ENCODE data around the gene ADA. TPM values are rescaled to one million over a fixed set of nuclear protein-coding genes. Genes with fewer than 3 reads are reported as not detected.
"Not testable (repeated sequence)": the region's sequence is repeated elsewhere in the genome, so short reads cannot be mapped to it uniquely, and the experiment has no call there.

The ADA gene
- polyA plus RNA-seq, 1 donor = 6.0 TPM

DNA sequence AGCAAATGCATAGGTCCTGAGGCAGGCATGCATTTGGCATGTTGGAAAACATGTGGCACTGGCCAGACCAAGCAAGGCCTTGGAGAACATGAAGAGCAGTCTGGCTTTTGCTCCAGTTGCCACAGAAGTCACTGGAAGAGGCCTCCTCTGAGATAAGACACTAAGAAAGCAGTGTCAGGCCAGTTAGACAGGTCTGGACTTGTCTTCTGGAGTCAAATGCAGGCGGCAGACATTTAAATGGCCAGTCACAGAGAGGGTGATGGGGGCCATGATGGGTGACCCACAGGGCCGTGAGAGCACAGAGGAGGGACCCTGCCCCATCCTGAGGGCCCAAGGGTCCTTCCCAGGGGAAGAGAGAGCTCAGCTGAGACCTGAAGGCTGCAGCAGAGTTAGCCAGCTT, 26.7 kb upstream of the ADA start:
- no peak for DNase-seq

DNA sequence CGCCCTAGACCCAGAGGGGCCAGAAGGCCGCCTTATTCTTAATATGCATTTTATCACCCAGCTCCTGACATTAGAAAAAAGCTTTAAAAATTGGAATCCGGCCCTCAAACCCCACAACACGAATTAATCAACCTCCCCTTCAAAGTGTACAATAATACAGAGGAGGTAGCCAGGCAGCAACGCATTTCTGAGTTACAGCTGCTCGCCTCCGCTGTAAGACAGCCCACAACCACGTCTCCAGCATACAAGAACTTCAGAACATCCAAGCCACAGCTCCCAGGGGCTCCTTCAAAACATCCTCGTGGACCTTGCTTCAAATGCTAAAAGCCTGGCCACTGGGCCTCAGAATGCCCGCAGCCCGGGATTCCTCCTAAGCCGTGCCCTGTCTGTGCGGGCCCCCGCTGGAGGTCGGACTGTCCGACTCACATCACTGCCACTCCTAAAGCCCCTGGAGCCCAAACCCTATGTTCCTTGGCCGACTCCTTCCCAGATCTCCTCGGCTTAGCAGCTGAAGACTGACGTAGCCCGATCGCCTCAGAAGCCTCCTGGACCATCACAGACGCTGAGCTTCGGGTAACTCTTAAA, 20.9 kb upstream of the ADA start:
- not testable (repeated sequence) for DNase-seq

DNA sequence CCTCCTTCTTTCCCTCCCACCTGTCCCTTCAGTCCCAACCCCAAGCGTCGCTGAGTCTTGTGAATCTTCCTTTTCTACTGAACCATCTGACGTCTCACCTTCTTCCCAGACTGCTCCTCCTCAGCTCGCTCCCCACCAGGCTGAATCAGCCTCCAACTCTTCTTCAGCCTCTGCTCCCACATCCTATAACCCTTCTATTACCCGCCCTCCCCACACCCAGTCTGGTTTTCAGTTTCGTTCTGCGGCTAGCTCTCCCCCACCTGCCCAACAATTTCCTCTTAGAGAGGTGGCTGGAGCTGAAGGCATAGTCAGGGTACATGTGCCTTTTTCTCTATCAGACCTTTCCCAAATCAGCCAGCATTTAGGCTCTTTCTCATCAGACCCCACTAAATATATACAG, 20.0 kb upstream of the ADA start:
- DNase-seq = not testable (repeated sequence)

DNA sequence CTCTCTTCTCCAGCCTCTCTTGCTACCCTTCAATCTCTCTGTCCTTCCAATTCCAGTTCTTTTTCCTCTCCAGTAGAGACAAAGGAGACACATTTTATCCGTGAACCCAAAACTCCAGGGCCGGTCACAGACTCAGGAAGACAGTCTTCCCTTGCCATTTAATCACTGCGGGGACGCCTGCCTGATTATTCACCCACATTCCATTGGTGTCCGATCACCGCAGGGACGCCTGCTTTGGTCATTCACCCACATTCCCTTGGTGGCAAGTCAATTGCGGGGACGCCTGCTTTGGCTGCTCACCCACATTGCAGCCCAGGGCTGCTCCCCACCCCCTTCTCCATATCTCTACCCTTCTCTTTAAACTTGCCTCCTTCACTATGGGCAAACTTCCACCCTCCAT, 19.4 kb upstream of the ADA start:
- DNase-seq = not testable (repeated sequence)

DNA sequence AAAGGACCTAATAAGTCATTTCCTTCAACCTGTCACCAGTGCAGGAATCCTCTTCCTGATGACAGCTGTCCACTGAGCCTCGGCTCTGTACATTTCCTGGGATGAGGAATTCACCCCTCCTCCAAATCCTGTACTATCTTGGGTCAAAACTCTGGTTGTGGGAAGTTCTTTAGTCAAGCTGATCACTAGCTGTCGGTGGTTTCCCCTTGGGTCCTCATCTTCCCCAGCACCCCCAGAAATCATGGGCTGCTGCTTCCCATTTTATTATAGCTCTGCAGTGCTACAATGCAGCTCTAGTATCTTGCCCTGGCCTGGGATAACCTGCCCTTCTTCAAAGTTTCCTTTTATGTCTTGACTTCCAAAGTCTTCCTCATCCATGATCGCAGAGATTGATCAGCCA, 14.6 kb upstream of the ADA start:
- DNase-seq = no peak

DNA sequence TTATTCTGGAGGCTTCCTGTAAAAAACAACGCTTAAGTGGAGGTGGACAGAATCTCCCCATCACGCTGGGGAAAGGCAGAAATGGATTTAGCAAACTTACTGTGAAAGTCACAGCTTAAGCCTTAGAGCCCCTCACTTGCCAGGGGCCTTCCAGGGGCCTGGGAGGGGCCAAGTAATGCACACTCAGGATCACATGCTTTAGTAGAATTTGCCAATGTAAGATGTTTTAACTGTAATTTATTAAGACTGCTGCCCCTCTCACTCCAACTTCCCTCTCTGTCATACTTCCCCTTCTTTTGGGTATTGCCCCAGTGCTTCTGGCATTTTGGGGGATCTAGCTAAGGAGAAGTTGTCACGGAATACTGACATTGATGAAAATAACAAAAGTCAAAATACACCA, 12.6 kb upstream of the ADA start:
- no peak for DNase-seq

DNA sequence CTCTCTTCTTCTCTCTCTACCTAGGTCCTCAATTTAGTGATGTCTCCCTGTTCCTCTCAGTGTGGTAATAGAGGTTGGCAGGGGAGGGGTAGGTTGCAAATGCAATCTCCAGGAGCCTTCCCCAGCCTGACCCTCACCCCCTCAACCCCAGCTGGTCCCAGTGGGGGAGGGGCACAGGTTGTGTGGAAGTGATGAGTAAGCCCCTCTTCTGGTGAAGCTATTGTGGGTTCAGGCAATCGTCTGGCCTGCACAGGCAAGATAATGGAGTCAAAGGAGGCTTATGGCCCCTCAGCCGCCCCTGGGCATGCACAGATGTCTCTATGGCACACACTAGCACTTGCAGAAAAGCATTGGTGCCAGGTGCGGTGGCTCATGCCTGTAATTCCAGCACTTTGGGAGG, 10.8 kb upstream of the ADA start:
- no peak for DNase-seq

DNA sequence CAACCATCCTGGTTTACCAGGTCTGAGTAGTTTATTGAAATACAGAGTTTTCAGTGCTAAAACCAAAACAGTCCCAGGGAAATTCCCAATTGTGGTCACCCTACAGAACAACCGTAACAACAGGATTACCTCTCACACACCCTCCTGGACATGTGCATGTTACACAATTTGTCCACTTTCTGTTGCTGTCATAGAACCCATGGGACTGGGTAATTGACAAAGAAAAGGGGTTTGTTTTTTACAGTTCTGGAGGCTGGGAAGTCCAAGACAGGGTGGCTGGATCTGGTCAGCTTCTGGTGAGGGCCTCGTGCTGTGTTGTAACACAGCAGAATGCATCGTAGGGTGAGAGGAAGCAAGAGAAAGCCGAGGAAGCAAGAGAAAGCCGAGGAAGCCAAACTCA, 9.1 kb upstream of the ADA start:
- no peak for DNase-seq

DNA sequence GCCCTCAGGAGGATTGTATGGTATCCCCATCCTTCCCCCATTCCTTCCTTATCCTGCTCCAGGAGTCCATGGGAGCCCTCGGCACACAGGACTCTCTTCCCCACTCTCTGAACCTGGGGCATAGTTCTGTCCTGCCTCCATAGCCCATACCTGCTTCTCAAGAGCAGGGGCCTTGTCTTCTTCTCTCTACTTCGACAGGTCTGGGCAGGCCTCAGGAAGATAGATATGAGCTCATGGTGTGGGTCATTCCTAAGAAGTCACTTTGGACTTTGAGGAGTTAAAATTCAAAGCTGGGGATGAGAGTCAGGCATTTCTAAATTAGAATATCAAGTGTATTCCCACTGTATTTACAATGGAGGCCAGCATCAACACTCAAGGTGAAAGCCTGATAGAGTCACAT, 8.4 kb upstream of the ADA start:
- no peak for DNase-seq

DNA sequence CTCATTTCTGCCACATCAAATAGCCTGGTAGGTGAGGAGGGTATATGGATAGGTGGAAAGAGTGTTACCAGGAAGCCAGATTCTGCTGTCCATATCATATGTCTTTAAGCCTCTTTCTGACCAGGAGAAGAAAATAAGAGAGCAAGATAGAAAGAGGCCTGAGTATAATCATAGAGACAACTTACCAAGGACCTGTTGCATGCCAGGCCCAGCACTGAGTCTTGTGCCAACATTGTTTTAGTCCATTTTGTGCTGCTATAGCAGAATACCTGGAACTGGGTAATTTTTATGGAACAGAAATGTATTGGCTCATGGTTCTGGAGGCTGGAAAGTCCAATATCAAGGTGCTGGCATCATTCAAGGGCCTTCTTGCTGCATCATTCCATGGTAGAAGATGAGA, 7.3 kb upstream of the ADA start:
- DNase-seq = no peak

DNA sequence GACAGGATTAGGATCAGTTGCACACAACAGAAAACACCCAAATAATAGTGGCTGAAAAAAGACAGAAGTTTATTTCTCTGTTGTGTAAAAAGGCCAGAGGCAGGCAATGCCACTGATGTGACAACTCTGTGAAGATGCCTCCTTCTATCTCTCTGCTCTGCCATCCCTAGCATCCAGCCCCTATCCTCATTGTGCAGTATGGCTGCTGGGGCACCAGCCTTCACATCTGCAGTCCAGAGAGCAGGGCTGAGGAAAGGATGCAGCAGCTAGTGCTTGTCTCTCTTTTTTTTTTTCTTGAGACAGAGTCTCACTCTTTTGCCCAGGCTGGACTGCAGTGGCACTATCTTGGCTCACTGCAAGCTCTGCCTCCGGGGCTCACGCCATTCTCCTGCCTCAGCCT, 6.4 kb upstream of the ADA start:
- DNase-seq = no peak

DNA sequence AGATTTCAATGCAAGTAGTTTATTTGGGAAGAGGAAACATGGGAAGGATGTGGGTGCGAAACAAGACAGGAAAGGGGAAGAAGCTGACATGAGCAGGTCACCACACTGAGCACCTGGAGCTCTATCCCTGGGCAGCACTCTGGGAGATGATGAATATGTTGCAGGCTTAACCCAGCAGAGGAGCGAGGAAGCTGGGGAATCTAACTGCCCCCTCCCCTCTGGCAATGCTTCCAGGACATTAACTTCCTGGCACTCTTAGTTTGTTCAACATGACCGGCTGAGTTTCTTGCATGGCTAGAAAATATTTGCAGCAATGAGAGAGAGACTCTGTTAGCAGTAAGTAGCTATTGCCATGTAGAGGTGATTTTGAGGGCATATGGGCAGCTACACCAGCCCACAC, 4.9 kb upstream of the ADA start:
- DNase-seq = no peak

DNA sequence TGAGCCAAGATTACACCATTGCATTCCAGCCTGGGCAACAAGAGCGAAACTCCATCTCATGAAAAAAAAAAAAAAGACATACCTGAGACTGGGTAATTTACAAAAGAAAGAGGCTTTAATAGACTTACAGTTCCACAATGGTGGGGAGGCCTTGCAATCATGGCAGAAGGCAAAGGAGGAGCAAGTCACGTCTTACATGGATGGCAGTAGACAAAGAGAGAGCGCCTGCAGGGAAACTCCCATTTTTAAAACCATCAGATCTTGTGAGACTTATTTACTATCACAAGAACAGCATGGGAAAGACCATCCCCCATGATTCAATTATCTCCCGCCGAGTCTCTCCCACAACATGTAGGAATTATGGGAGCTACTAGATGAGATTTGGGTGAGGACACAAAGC, 2.7 kb upstream of the ADA start:
- DNase-seq = not testable (repeated sequence)

DNA sequence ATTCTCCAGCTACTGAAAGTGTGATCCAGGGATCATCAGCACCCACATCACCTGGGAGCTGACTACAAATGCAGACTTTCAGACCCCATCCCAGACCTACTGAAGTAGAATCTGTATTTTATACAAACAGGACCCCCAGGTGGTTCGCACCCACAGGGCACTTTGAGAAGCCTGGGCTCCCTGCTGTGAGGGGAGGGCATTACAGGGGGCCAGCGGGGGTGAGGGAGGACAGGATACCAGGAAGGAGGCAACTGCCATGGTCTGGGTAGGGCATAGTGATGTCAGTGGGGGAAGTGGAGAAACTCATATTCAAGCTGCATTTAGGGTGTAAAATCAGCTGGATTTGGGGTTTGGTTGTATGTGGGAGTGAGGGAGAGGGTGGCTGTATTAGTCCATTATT, 2.0 kb upstream of the ADA start:
- no peak for DNase-seq

DNA sequence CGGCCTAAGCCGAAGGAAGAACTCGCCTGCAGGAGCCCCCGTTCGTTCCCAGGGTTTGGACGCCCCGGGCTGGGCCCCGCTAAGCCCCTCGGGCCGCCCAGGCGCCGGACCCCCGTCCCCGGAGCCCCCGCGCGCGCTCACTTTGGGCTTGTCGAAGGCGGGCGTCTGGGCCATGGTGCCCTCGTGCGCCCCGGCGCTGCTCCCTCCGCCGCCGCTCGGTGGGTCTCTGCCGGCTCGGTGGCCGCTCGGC, 140 bp downstream of the ADA start:
- no peak for DNase-seq

DNA sequence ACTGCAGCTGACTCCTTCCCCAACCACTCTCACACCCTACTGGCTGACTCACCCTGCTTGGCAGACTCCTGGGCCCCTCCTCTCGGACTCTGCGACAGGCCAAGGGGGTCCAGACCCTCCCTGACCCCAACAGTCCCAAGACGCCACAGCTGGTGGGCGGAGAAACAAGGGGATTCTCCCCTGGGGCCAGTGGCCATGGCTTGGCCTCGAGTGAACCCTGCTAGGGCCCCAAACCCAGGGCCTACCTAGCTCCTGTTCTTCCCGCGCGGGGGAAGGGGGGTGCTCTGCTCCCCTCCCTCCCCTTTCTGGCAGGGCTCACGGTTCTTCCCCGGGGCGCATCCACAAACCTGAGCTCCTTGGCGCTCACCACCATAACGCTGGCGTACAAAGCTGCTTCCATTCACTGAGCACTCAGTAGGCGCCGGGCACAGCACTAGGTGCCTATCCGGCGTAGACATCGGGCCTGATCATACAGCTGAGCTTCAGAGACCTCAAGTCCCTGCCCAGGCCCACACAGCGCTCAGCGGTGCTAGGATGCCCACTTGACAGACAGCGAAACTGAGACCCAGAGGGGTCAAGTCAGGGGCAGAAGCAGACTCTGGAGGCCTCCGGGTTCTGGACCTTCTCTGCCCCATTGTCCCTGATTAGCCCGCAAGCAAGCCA, 597 bp downstream of the ADA start:
- DNase-seq = no peak

DNA sequence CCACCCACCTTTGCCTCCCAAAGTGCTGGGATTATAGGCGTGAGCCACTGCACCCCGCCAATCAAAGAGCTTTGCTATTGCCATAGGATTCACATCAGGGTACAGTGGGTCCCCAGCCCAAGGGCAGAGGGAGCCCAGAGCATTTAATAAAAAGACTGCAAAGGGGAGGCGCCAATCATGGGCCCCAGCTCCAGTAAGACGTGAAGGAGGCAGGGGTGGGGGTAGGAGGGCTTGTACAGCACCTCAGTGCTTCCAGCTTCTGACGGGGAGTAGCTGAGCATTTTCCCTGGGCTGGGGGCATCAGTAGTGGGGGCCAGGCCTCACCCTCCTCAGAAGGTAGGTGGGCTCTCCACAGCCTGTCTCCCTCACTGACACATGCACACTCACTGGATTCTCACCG, 1.5 kb downstream of the ADA start:
- DNase-seq = no peak

DNA sequence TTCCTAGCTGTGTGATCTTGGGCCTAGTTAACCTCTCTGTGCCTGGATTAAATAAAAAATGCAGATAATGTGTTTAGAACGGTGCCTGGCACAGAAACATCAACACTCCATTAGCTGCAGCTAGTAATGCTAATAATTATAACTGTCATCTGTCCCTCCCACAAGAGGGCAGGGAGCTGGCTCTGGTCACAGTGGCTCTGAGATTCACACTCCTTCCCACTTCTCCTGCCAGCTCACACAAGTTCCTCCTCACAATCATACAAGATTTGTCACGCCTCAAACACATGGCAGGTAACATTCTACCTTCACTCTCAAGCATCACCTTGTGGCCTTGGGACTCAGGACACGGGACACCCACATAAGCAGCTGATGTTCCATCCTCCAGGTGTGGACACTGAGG, 2.4 kb downstream of the ADA start:
- DNase-seq = no peak

DNA sequence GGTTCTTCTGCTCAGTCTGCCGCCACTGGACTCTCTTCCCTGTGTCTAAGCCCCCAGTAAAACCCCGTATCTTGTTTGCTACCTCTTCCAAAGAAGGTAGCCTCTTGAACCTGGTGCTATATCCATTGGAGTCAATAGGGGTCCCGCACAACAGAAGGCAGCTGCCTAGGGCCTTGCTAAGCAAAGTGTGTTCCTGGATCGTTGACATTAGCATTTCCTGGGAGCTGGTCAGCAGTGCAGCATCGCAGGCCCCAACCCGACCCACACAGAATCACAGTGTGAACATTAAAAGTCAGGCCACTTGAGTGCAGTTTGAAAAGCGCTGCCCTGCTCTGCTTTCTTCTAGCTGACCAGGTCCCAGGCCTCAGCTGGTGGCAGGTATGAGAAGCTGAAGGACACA, 2.9 kb downstream of the ADA start:
- no peak for DNase-seq

DNA sequence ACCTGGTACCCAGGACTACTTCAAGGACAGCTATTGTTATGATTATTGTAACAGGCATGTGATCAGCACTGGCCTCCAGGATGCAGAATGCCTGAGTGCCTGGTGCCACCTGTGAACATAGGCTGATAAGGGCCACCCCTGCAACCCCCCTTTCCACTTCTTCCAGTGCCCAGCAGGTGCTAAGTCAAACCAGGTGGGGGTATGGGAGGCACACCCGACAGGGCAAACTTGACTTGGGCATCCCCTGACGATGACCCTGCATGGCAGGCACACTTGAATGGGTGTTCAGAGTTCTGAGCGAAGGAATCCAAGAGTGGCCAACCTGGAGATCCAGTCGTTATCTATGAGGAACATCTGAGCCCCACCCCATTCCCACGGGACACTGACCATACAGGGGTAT, 3.4 kb downstream of the ADA start:
- DNase-seq = no peak

DNA sequence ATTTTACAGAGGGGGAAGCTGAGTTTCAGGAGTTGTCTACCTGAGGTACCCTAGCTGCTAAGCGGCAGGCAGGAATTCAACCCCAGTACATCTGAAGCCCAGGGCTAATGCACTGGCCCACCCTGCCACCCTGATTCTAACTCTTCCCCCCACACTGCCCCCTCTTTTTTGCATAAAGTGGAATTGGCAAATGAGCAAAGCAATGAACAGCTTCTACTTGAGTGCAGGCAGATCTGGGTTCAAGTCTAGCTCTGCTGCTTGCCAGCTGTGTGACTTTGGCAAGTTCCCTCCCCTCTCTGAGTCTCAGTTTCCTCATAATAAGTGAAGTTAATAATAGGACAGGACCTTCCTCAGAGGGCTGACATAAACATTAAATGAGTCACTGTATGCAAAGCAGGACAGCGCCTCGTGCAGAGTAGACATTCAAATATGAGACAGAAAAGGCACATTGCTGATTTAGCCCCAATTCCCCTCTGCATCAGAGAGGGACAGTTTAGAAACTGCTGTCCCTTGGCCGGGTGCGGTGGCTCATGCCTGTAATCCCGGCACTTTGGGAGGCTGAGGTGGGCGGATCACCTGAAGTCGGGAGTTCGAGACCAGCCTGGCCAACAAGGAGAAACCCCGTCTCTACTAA, 4.7 kb downstream of the ADA start:
- no peak for DNase-seq

DNA sequence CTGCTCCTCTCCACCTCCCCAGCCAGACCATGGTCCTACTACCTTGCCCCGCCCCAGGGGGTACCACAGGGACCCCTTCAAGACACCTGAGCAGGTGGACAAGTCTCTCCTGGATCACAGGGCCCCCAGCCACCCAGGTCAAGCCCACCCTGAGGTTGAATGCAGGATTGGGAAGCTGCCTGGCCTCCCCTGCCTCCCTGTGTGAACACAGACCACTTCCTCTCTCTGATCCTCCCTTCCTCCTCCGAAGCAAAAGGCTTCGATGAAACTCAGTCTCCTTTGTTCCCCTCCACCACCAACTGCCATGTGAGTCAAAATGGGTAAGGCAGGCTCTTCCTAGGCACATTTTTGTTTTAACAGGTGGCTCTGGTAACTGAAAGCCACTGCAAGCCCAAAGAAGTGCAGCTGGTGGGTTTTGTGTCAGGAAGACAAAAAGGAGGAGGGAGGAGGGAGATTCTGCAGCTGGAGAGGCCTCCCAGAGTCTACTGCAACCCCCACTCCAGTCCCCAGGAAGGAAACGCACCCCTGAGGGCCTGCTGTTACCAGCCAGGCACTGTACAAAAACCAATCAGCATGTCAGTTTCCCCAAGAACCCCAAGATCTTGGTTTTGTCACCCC, 5.4 kb downstream of the ADA start:
- DNase-seq = no peak

DNA sequence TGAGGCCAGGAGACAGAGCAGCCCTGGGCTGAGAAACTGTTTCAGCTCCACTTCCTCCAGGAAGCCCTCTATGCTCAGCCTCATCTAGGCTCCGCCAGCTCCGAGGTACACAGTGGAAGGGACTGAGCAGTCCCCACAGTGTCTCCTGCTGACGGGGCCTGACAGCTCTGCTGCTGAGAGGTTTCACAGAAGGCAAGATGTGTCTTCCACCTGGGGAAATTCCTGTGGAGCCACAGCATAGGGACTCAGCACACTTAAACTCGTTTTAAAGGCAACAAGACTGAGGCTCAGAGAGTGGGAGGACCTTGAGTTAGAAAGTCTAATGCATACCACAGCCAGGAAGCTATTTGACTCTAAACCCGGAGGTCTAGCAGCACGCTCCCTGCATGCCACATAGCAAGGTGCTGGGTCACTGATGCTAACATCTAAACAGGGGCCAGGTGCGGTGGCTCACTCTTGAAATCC, 6.8 kb downstream of the ADA start:
- DNase-seq = no peak

DNA sequence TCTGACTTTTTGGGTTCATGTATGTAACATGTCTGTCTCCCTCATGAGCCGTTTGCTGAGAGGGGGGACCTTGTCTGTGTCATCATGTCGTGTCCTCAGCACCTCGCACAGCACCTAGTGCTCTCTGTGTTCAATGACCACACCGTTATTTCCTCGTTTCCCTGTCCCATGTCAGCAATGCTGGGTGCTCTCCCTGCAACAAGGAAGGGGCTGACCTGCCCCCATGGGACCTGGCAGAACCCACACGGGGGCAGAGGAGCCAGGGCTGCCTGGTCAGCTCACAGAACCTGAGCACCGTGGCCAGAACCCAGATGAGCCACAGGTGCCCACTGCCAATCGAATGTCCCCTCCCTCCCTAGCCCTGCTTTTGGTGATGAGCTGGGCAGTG, 7.3 kb downstream of the ADA start:
- no peak for DNase-seq
